IPS-18c (cell line): Measurements from ENCODE around the gene PIEZO1.
"Not testable (repeated sequence)": the region's sequence is repeated elsewhere in the genome, so short reads cannot be mapped to it uniquely, and the experiment has no call there.

Experiments used
- H3K4me3 ChIP-seq: 2 replicates; pipeline ENCODE4 v1.7.0; 2013; ENCODE audit warnings: low read depth, mild to moderate bottlenecking, low read length, moderate library complexity; ENCODE audit not compliant: insufficient read depth
- H3K9me3 ChIP-seq: one replicate; pipeline ENCODE4 v1.6.1; 2013; ENCODE audit warnings: mild to moderate bottlenecking, low read length, moderate library complexity; ENCODE audit not compliant: control insufficient read depth, insufficient read depth

Gene PIEZO1

GRCh38 chr16:88777471-88778270 is 7.3 kb downstream of the PIEZO1 start:
- Histone ChIP-seq H3K9me3 (no peaks in the 10 kb centered on the region), H3K4me3 (no peak overlapping the region)

GRCh38 chr16:88775825-88776224 is 9.2 kb downstream of the PIEZO1 start:
- Histone ChIP-seq H3K4me3 (no peak overlapping the region), H3K9me3 (no peaks in the 10 kb centered on the region)

GRCh38 chr16:88774544-88775393 is 10.3 kb downstream of the PIEZO1 start:
- Histone ChIP-seq H3K4me3 (no peak overlapping the region), H3K9me3 (no peaks in the 10 kb centered on the region)

GRCh38 chr16:88773812-88774291 is 11.2 kb downstream of the PIEZO1 start:
- H3K9me3 ChIP-seq, result peaks cover 2% of the 10 kb centered on the region
- no peak overlapping the region for H3K4me3 ChIP-seq

GRCh38 chr16:88772871-88773811 is 11.9 kb downstream of the PIEZO1 start:
- peaks cover 2% of the 10 kb centered on the region for H3K9me3 ChIP-seq
- no peak overlapping the region for H3K4me3 ChIP-seq

GRCh38 chr16:88771781-88772180 is 13.2 kb downstream of the PIEZO1 start:
- not testable (repeated sequence) for H3K4me3 ChIP-seq, H3K9me3 ChIP-seq

GRCh38 chr16:88771294-88771772 is 13.7 kb downstream of the PIEZO1 start:
- Histone ChIP-seq H3K4me3 (no peak overlapping the region), H3K9me3 (peaks cover 2% of the 10 kb centered on the region)

- Histone ChIP-seq H3K9me3 (peaks cover 2% of the 10 kb centered on the region), H3K4me3 (no peak overlapping the region)
Measured at GRCh38 chr16:88770461-88771293, 14.3 kb downstream of the PIEZO1 start.

GRCh38 chr16:88769617-88770460 is 15.2 kb downstream of the PIEZO1 start:
- H3K4me3 ChIP-seq, result no peak overlapping the region; the same call in 1 of the 2 replicates
- peaks cover 2% of the 10 kb centered on the region for H3K9me3 ChIP-seq

- peaks cover 2% of the 10 kb centered on the region for H3K9me3 ChIP-seq
- H3K4me3 ChIP-seq, result no peak overlapping the region
Measured at GRCh38 chr16:88768071-88768783, 16.8 kb downstream of the PIEZO1 start.

- H3K9me3 ChIP-seq, result peaks cover 2% of the 10 kb centered on the region
- H3K4me3 ChIP-seq, result no peak overlapping the region
Measured at GRCh38 chr16:88767546-88768070, 17.4 kb downstream of the PIEZO1 start.

- H3K4me3 ChIP-seq, result no peak overlapping the region
- H3K9me3 ChIP-seq, result peaks cover 2% of the 10 kb centered on the region
Measured at GRCh38 chr16:88766975-88767374, 18.0 kb downstream of the PIEZO1 start.

GRCh38 chr16:88764913-88765349 is 20.1 kb downstream of the PIEZO1 start:
- no peak overlapping the region for H3K4me3 ChIP-seq

GRCh38 chr16:88764080-88764479 is 20.9 kb downstream of the PIEZO1 start:
- H3K9me3 ChIP-seq, result no peaks in the 10 kb centered on the region
- H3K4me3 ChIP-seq, result no peak overlapping the region

More at GRCh38 chr16:88764913-88765349, 20.1 kb downstream of the PIEZO1 start:
- peaks cover 2% of the 10 kb centered on the region for H3K9me3 ChIP-seq
